DND-41 (cell line): ENCODE measurements around the gene ISG20.

Experiments used
- ATAC-seq: fragments of 200-7000 bp; cut with Tn5 transposase; 3 replicates; pipeline ENCODE4 v1.9.1; 2021; ENCODE audit warnings: low read depth; ENCODE audit not compliant: insufficient read depth
- DNase-seq: peaks from one replicate; pipeline ENCODE4 v3.0.0-alpha.2; 2020
- H2AFZ ChIP-seq: 2 replicates; pipeline ENCODE4 v1.6.0; 2012; ENCODE audit warnings: low read depth, low read length
- H3K27ac ChIP-seq: 2 replicates; pipeline ENCODE4 v1.5.1; 2012; ENCODE audit warnings: low read length, inconsistent platforms
- H3K27me3 ChIP-seq: fragments of 200-600 bp; sonication (generic); 2 replicates; pipeline ENCODE4 v1.6.0; 2012; ENCODE audit warnings: low read length, mild to moderate bottlenecking, inconsistent platforms; ENCODE audit not compliant: insufficient read depth, poor library complexity
- H3K36me3 ChIP-seq: 2 replicates; pipeline ENCODE4 v1.5.1; 2012; ENCODE audit warnings: low read length, inconsistent platforms; ENCODE audit not compliant: insufficient read depth
- H3K4me1 ChIP-seq: 2 replicates; pipeline ENCODE4 v1.5.1; 2012; ENCODE audit warnings: mild to moderate bottlenecking, low read length; ENCODE audit not compliant: insufficient read depth
- H3K4me2 ChIP-seq: 2 replicates; pipeline ENCODE4 v1.6.0; 2012; ENCODE audit warnings: mild to moderate bottlenecking, moderate library complexity, low read length, inconsistent platforms; ENCODE audit not compliant: insufficient read depth
- H3K4me3 ChIP-seq, 2 experiments: fragments of 200-600 bp in 1 of 2; shearing (Covaris generic) in 1 of 2; 2 replicates each; pipeline ENCODE4 v1.5.1; 2012 to 2016; ENCODE audit warnings: inconsistent platforms in 2 of 2, low read length in 2 of 2, mild to moderate bottlenecking in 2 of 2, low read depth in 1 of 2, moderate library complexity in 1 of 2
- H3K79me2 ChIP-seq: 2 replicates; pipeline ENCODE4 v1.6.0; 2012; ENCODE audit warnings: low read length, inconsistent platforms; ENCODE audit not compliant: insufficient read depth
- H3K9ac ChIP-seq: 2 replicates; pipeline ENCODE4 v1.6.0; 2012; ENCODE audit warnings: low read depth, mild to moderate bottlenecking, inconsistent platforms, low read length, moderate library complexity
- H3K9me3 ChIP-seq: 2 replicates; pipeline ENCODE4 v1.5.1; 2012; ENCODE audit warnings: low read length, moderate library complexity, mild to moderate bottlenecking, inconsistent platforms; ENCODE audit not compliant: insufficient read depth, severe bottlenecking
- H4K20me1 ChIP-seq: 2 replicates; pipeline ENCODE4 v1.6.0; 2012; ENCODE audit warnings: low read length; ENCODE audit not compliant: insufficient read depth
- EZH2 ChIP-seq: IDR thresholded peaks from 3 replicates; pipeline ENCODE4 v1.6.1; 2012; ENCODE audit warnings: borderline replicate concordance, low read depth, mild to moderate bottlenecking, moderate library complexity, low read length, inconsistent platforms; ENCODE audit not compliant: severe bottlenecking
- TF ChIP-seq, protein P1 (sequence below): IDR thresholded peaks from 2 replicates; pipeline ENCODE4 v1.5.1; 2012; ENCODE audit warnings: borderline replicate concordance, low read length, moderate library complexity, mild to moderate bottlenecking; ENCODE audit not compliant: poor library complexity, severe bottlenecking; ENCODE audit errors: extremely low read depth

Gene ISG20

DNA sequence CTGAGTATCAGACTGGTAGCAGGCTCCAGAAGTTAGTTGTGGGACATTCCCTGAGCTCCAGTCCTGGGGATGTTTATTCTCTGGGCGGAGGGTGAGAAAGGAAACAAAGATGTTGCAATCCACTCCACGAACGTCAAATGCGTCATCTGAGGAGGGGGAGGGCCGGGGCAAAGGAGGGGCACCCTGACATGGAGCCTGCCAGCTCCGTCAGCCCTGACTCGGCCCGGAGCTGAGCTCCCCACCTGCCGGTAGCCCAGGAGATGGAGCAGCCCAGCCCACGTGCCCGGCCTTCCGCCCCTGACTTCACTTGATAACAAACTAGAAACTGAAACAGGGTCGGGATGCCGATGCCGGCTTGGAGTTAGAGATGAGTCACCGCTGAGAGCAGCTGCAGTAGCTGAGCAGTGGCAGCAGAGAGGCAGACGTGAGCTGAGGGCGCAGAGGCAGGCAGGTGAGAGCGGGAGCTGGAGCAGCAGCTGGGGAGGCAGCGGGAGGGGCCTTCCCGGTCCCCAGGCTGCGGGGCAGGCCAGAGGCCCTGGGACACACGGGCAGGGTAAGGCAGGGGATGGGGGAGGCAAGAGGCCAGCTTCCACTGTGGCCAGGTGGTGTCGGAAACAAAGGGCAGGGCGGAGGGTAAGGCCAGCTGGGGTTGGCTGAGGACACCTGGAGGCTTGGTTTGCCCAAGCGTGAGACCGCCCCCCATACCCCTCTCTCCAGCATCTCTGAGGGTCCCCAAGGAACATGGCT lies at the start of gene ISG20:
Gene ISG20 (plus strand): TSS at position 391 of the 747 bp plus-strand sequence. CDS start 351 bp downstream, at position 742.
- ATAC-seq (peak; percentile 89), DNase-seq (peak; percentile 92)
- Histone ChIP-seq H3K27me3 (no peaks in the 10 kb centered on the region), H3K4me3 (peak within 1 kb of the TSS; percentile 20 to 64; a peak in 3 of 4 replicates), H3K4me1 (peaks cover 65% of the 10 kb centered on the region), H3K9me3 (no peaks in the 10 kb centered on the region), H3K36me3 (peaks cover 4% of the 10 kb centered on the region), H3K27ac (peak within 1 kb of the TSS; percentile 92), H3K9ac (peak within 1 kb of the TSS; percentile 60), H4K20me1 (no peaks in the 10 kb centered on the region), H3K4me2 (peak within 1 kb of the TSS; percentile 92), H2AFZ (peak within 1 kb of the TSS; percentile 79), H3K79me2 (no peaks in the 10 kb centered on the region; the same call in 1 of the 2 replicates)
- TF ChIP-seq EZH2, result no peak
- TF ChIP-seq, protein P1, sequence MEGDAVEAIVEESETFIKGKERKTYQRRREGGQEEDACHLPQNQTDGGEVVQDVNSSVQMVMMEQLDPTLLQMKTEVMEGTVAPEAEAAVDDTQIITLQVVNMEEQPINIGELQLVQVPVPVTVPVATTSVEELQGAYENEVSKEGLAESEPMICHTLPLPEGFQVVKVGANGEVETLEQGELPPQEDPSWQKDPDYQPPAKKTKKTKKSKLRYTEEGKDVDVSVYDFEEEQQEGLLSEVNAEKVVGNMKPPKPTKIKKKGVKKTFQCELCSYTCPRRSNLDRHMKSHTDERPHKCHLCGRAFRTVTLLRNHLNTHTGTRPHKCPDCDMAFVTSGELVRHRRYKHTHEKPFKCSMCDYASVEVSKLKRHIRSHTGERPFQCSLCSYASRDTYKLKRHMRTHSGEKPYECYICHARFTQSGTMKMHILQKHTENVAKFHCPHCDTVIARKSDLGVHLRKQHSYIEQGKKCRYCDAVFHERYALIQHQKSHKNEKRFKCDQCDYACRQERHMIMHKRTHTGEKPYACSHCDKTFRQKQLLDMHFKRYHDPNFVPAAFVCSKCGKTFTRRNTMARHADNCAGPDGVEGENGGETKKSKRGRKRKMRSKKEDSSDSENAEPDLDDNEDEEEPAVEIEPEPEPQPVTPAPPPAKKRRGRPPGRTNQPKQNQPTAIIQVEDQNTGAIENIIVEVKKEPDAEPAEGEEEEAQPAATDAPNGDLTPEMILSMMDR, result peak; percentile 81

DNA sequence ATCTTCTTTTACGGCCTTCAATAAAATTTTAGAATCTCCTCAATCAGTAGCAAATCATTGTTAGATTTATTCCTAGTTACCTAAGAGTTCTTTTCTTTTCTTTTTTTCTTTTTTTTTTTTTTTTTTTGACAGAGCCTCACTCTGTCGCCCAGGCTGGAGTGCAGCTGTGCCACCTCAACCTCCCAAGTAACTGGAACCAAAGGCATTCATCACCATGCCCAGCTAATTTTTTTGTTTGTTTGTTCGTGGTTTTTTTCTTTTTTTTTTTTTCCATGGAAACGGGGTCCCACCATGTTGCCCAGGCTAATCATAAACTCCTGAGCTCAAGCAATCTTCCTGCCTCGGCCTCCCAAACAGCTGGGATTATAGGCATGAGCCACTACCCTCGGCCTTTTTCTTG lies 48.1 kb upstream of the ISG20 start:
- Histone ChIP-seq H3K36me3 (no peaks in the 10 kb centered on the region), H3K27ac (no peak overlapping the region), H3K79me2 (no peaks in the 10 kb centered on the region), H3K4me3 (no peak overlapping the region), H3K27me3 (no peaks in the 10 kb centered on the region), H4K20me1 (no peaks in the 10 kb centered on the region), H3K4me1 (no peaks in the 10 kb centered on the region), H3K9me3 (no peaks in the 10 kb centered on the region), H3K9ac (no peak overlapping the region), H3K4me2 (no peak overlapping the region), H2AFZ (no peak overlapping the region)
- DNase-seq, result no peak
- no peak for ATAC-seq
- no peak for TF ChIP-seq EZH2
- TF ChIP-seq, protein P1, result no peak

DNA sequence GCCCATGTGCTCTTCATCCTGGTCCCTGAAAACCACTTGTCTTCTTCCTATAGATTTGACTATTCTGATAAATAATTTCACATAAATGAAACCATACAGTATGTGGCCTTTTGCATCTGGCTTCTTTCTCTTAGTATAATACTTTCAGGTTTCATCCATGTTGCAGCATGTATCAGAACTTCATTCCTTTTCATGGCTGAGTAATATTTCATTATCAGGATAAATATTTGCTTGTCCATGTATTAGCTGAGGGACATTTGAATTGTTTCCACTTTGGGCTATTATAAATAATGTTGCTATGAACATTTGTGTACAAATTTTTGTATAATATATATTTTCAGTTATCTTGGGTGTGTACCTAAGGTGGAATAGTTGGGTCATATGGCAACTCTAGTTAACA lies 47.4 kb upstream of the ISG20 start:
- no peak overlapping the region for H3K9ac ChIP-seq
- no peak for TF ChIP-seq EZH2
- TF ChIP-seq, protein P1, result no peak
- H3K4me1 ChIP-seq, result no peaks in the 10 kb centered on the region
- no peak for ATAC-seq
- no peaks in the 10 kb centered on the region for H3K36me3 ChIP-seq
- no peaks in the 10 kb centered on the region for H3K79me2 ChIP-seq
- H3K9me3 ChIP-seq, result no peaks in the 10 kb centered on the region
- no peak overlapping the region for H3K27ac ChIP-seq
- H3K27me3 ChIP-seq, result no peaks in the 10 kb centered on the region
- no peak for DNase-seq
- H4K20me1 ChIP-seq, result no peaks in the 10 kb centered on the region
- no peak overlapping the region for H3K4me3 ChIP-seq
- no peak overlapping the region for H2AFZ ChIP-seq
- H3K4me2 ChIP-seq, result no peak overlapping the region
